Esophagus muscularis mucosa (tissue), 4 donors: ENCODE results near the gene LRRC27.

Experiments
- EP300 ChIP-seq: sonication (generic); formaldehyde crosslinking; IDR thresholded peaks from one replicate; pipeline ENCODE4 v1.6.1; 2017; ENCODE audit warnings: antibody characterized with exemption
- POLR2A ChIP-seq: fragments of 450-650 bp; IDR thresholded peaks from one replicate; pipeline ENCODE4 v1.6.1; 2017; ENCODE audit warnings: antibody characterized with exemption, moderate library complexity, mild to moderate bottlenecking, low read depth
- POLR2AphosphoS5 ChIP-seq, 2 donors: sonication (generic); formaldehyde crosslinking; IDR thresholded peaks; one replicate each; pipeline ENCODE4 v1.6.1; 2017; ENCODE audit warnings: antibody characterized with exemption in 2 of 2
- TF ChIP-seq, protein P1 (sequence below), 3 experiments: fragments of 200-600 bp in 2 of 3; fragments of 450-650 bp in 1 of 3; sonication (generic) in 2 of 3; IDR thresholded peaks; one replicate each; pipeline ENCODE4 v1.5.1; 2017 to 2019; ENCODE audit warnings: antibody characterized with exemption in 3 of 3, mild to moderate bottlenecking in 2 of 3, moderate library complexity in 1 of 3

GRCh38 chr10:132372516-132373095 lies 40.6 kb downstream of the LRRC27 start:
- TF ChIP-seq POLR2A: no peak
- TF ChIP-seq, protein P1, sequence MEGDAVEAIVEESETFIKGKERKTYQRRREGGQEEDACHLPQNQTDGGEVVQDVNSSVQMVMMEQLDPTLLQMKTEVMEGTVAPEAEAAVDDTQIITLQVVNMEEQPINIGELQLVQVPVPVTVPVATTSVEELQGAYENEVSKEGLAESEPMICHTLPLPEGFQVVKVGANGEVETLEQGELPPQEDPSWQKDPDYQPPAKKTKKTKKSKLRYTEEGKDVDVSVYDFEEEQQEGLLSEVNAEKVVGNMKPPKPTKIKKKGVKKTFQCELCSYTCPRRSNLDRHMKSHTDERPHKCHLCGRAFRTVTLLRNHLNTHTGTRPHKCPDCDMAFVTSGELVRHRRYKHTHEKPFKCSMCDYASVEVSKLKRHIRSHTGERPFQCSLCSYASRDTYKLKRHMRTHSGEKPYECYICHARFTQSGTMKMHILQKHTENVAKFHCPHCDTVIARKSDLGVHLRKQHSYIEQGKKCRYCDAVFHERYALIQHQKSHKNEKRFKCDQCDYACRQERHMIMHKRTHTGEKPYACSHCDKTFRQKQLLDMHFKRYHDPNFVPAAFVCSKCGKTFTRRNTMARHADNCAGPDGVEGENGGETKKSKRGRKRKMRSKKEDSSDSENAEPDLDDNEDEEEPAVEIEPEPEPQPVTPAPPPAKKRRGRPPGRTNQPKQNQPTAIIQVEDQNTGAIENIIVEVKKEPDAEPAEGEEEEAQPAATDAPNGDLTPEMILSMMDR (IDR thresholded peaks at IDR 0.05): no peak
- no peak for TF ChIP-seq POLR2AphosphoS5 (IDR thresholded peaks at IDR 0.05)
- no peak for TF ChIP-seq EP300
